H1 (cell line): ENCODE measurements around the gene KLK7. TPM values are rescaled to one million over a fixed set of nuclear protein-coding genes. Genes with fewer than 3 reads are reported as not detected.

Source experiments
- CTCF ChIA-PET: fragments of 300-600 bp; sonication (Branson Sonifier 250); formaldehyde crosslinking; loops from one replicate; lab custom pipeline; 2021; ENCODE audit not compliant: partially characterized antibody; lab: Charles Lee
- POLR2A ChIA-PET: fragments of 300-600 bp; sonication (Branson Sonifier 250); formaldehyde crosslinking; loops from one replicate; lab custom pipeline; 2021; ENCODE audit warnings: inconsistent platforms; ENCODE audit not compliant: partially characterized antibody; lab: Charles Lee
- DNase-seq, 2 experiments: peaks; one replicate each; pipeline versions ENCODE4 v3.0.0 to v3.0.0-alpha.2; 2010 to 2022; ENCODE audit warnings: low spot score in 2 of 2, low read depth in 1 of 2, mixed read lengths in 1 of 2
- FAIRE-seq: peaks from 2 replicates; lab custom pipeline; 2011; peaks lifted over from hg19 to GRCh38; lab: Jason Lieb, UNC
- H2AFZ ChIP-seq: 2 replicates; pipeline ENCODE4 v1.8.1; 2012; ENCODE audit warnings: low read length, inconsistent platforms
- H2AK5ac ChIP-seq: 2 replicates; pipeline ENCODE4 v1.6.1; 2013; ENCODE audit warnings: low read depth, low read length
- H2BK120ac ChIP-seq: replicated peaks from 2 replicates; pipeline ENCODE3; 2013; ENCODE audit warnings: low read depth, low read length, inconsistent platforms
- H2BK12ac ChIP-seq: 2 replicates; pipeline ENCODE4 v1.6.1; 2013; ENCODE audit warnings: low read depth, low read length
- H2BK15ac ChIP-seq: 2 replicates; pipeline ENCODE4 v1.6.1; 2013; ENCODE audit warnings: low read length
- H2BK20ac ChIP-seq: 2 replicates; pipeline ENCODE4 v1.6.1; 2013; ENCODE audit warnings: low read length
- H2BK5ac ChIP-seq: 2 replicates; pipeline ENCODE4 v1.6.1; 2013; ENCODE audit warnings: low read depth, low read length
- H3K14ac ChIP-seq: 2 replicates; pipeline ENCODE4 v1.6.1; 2013; ENCODE audit warnings: inconsistent platforms; ENCODE audit not compliant: insufficient read length
- H3K18ac ChIP-seq: 2 replicates; pipeline ENCODE4 v1.6.1; 2013; ENCODE audit warnings: low read length; ENCODE audit errors: extremely low read depth
- H3K23ac ChIP-seq: 2 replicates; pipeline ENCODE4 v1.6.1; 2013; ENCODE audit warnings: inconsistent platforms; ENCODE audit not compliant: insufficient read length
- H3K23me2 ChIP-seq: 2 replicates; pipeline ENCODE4 v1.6.1; 2013; ENCODE audit warnings: low read depth, low read length
- H3K27ac ChIP-seq: 2 replicates; pipeline ENCODE4 v1.6.1; 2011; ENCODE audit warnings: low read depth, low read length, inconsistent platforms
- H3K27me3 ChIP-seq, 4 experiments: replicated peaks in 1 of 4; 1 replicate in 1 of 4; 2 replicates in 3 of 4; pipeline versions ENCODE4 v1.6.1 to v1.8.1; 2011 to 2013; ENCODE audit warnings: low read length in 3 of 4, mild to moderate bottlenecking in 3 of 4, inconsistent platforms in 2 of 4, mixed read lengths in 2 of 4, moderate library complexity in 1 of 4; ENCODE audit not compliant: control insufficient read depth in 3 of 4, insufficient read depth in 3 of 4; ENCODE audit errors: extremely low read depth in 1 of 4
- H3K36me3 ChIP-seq, 4 experiments: 2 replicates each; pipeline versions ENCODE4 v1.6.1 to v1.8.1; 2011 to 2013; ENCODE audit warnings: mild to moderate bottlenecking in 4 of 4, low read length in 3 of 4, moderate library complexity in 2 of 4, control low read depth in 1 of 4, inconsistent platforms in 1 of 4; ENCODE audit not compliant: insufficient read depth in 4 of 4, control insufficient read depth in 2 of 4
- H3K4ac ChIP-seq: replicated peaks from 2 replicates; pipeline ENCODE3; 2013; ENCODE audit warnings: low read length, low read depth, mixed read lengths, inconsistent platforms; ENCODE audit not compliant: insufficient read length
- H3K4me1 ChIP-seq, 4 experiments: replicated peaks in 1 of 4; 1 replicate in 1 of 4; 2 replicates in 3 of 4; pipeline versions ENCODE4 v1.6.1 to v1.8.1; 2011 to 2013; ENCODE audit warnings: low read length in 3 of 4, inconsistent platforms in 2 of 4, mixed read lengths in 1 of 4; ENCODE audit not compliant: insufficient read depth in 4 of 4, control insufficient read depth in 3 of 4
- H3K4me2 ChIP-seq, 2 experiments: 2 replicates each; pipeline versions ENCODE4 v1.6.1 to v1.8.1; 2011 to 2013; ENCODE audit warnings: low read depth in 2 of 2, low read length in 2 of 2, control low read depth in 1 of 2, inconsistent platforms in 1 of 2, mild to moderate bottlenecking in 1 of 2; ENCODE audit not compliant: insufficient read depth in 1 of 2
- H3K4me3 ChIP-seq, 4 experiments: fragments of 200-600, 300-600 bp in 1 of 4; sonication (generic), shearing (Covaris generic), sonication (Bioruptor Twin) in 1 of 4; 2 replicates each; pipeline versions ENCODE4 v1.5.1 to v1.8.1; 2011 to 2016; ENCODE audit warnings: low read length in 4 of 4, low read depth in 3 of 4, control low read depth in 2 of 4, inconsistent platforms in 2 of 4, mild to moderate bottlenecking in 2 of 4, mixed read lengths in 1 of 4, moderate library complexity in 1 of 4; ENCODE audit not compliant: insufficient read depth in 2 of 4; ENCODE audit errors: extremely low read depth in 1 of 4
- H3K56ac ChIP-seq: replicated peaks from 2 replicates; pipeline ENCODE3; 2013; ENCODE audit warnings: low read depth, mild to moderate bottlenecking, mixed read lengths, low read length, inconsistent platforms; ENCODE audit not compliant: insufficient read length
- H3K79me1 ChIP-seq: 2 replicates; pipeline ENCODE4 v1.6.1; 2013; ENCODE audit warnings: low read depth, low read length, control low read depth
- H3K79me2 ChIP-seq, 2 experiments: 2 replicates each; pipeline versions ENCODE4 v1.6.1 to v1.8.1; 2012 to 2013; ENCODE audit warnings: low read length in 2 of 2, mild to moderate bottlenecking in 2 of 2, inconsistent platforms in 1 of 2; ENCODE audit not compliant: insufficient read depth in 2 of 2, control insufficient read depth in 1 of 2
- H3K9ac ChIP-seq, 4 experiments: replicated peaks in 1 of 4; 1 replicate in 1 of 4; 2 replicates in 3 of 4; pipeline versions ENCODE4 v1.6.1 to v1.8.1; 2011 to 2013; ENCODE audit warnings: low read depth in 3 of 4, low read length in 3 of 4, control low read depth in 2 of 4, mild to moderate bottlenecking in 2 of 4, moderate library complexity in 2 of 4, inconsistent platforms in 1 of 4; ENCODE audit errors: extremely low read depth in 1 of 4
- H3K9me3 ChIP-seq, 2 experiments: 2 replicates each; pipeline versions ENCODE4 v1.6.1 to v1.8.1; 2012 to 2013; ENCODE audit warnings: mild to moderate bottlenecking in 2 of 2, moderate library complexity in 2 of 2, control low read depth in 1 of 2, inconsistent platforms in 1 of 2, low read depth in 1 of 2, low read length in 1 of 2, mixed read lengths in 1 of 2; ENCODE audit not compliant: insufficient read depth in 2 of 2
- H4K20me1 ChIP-seq, 2 experiments: replicated peaks in 1 of 2; 2 replicates each; pipeline versions ENCODE3 to v1.8.1; 2011 to 2013; ENCODE audit warnings: inconsistent platforms in 2 of 2, low read length in 2 of 2, mild to moderate bottlenecking in 1 of 2; ENCODE audit not compliant: insufficient read depth in 2 of 2, control insufficient read depth in 1 of 2
- H4K5ac ChIP-seq: 2 replicates; pipeline ENCODE4 v1.6.1; 2013; ENCODE audit warnings: low read length, low read depth, mixed read lengths, inconsistent platforms; ENCODE audit not compliant: insufficient read length
- H4K8ac ChIP-seq: 2 replicates; pipeline ENCODE4 v1.8.0; 2013; ENCODE audit warnings: mild to moderate bottlenecking, moderate library complexity, low read length, inconsistent platforms; ENCODE audit not compliant: insufficient read depth; ENCODE audit errors: extremely low read depth
- H4K91ac ChIP-seq: replicated peaks from 2 replicates; pipeline ENCODE3; 2013; ENCODE audit warnings: low read length, mixed read lengths, inconsistent platforms; ENCODE audit not compliant: insufficient read length
- ATF3 ChIP-seq: IDR thresholded peaks from 2 replicates; pipeline ENCODE4 v1.6.1; 2011; ENCODE audit warnings: low read depth, mild to moderate bottlenecking, low read length; ENCODE audit not compliant: insufficient read depth
- RAD21 ChIP-seq, 2 experiments: IDR thresholded peaks in 1 of 2; conservative IDR thresholded peaks in 1 of 2; 2 replicates each; pipeline ENCODE4 v1.6.1; 2011; ENCODE audit warnings: low read depth in 2 of 2, low read length in 2 of 2, improper control_type of control experiment in 1 of 2, inconsistent platforms in 1 of 2, mild to moderate bottlenecking in 1 of 2, moderate library complexity in 1 of 2
- SIX5 ChIP-seq: IDR thresholded peaks from 2 replicates; pipeline ENCODE4 v1.6.1; 2011; ENCODE audit warnings: mild to moderate bottlenecking, low read depth, low read length
- SRF ChIP-seq: IDR thresholded peaks from 2 replicates; pipeline ENCODE4 v1.6.1; 2011; ENCODE audit warnings: mild to moderate bottlenecking, low read depth, low read length, moderate library complexity
- WGBS, 2 experiments: shearing (Covaris generic) in 1 of 2; methylation state at CpG; one replicate each; pipeline versions ENCODE4 v1.1.6 to v1.1.7; 2013 to 2015; ENCODE audit warnings: low lambda C conversion rate in 2 of 2, mixed read lengths in 2 of 2, inconsistent platforms in 1 of 2, low coverage in 1 of 2, missing lambda C conversion rate in 1 of 2; ENCODE audit not compliant: insufficient replicate concordance in 2 of 2, insufficient coverage in 1 of 2, insufficient read length in 1 of 2; ENCODE audit errors: extremely low coverage in 1 of 2, missing lambda C conversion rate in 1 of 2; 5-methylcytosine and 5-hydroxymethylcytosine counted together
- polyA plus RNA-seq, 7 experiments: library from polyadenylated mRNA; depleted of rRNA in 3 of 7; stranded (reverse) in 5 of 7; unstranded in 2 of 7; fragments of >200 nt in 5 of 7; fragments of 200-250 nt in 2 of 7; gene quantifications; 1 replicate in 5 of 7; 2 replicates in 1 of 7; 4 replicates in 1 of 7; pipeline versions ENCODE4 v1.2.1 to v1.2.3, GENCODE V29; 2011 to 2013; ENCODE audit warnings: missing spikeins in 2 of 7, mixed read lengths in 2 of 7
- total RNA-seq: library from RNA; stranded (reverse); fragmentation: NEBNext Ultra II Directional; extraction: Animal tissue kit (Norgen Biotek cat#: 25700); gene quantifications from 2 replicates; pipeline ENCODE4 v1.2.1, GENCODE V29; 2021

Gene KLK7
- total and polyA plus RNA-seq, 2 of the 8 experiments (the other 6 are each of a cell fraction or from before 2014, with no cell fraction given): 0.73 to 1.4 TPM

- no peaks in the 10 kb centered on the region for H4K20me1 ChIP-seq
- peaks cover 0 to 6% (median 1%) of the 10 kb centered on the region in 4 experiments; a peak in 3 of 7 replicates for H3K27me3 ChIP-seq
- H4K91ac ChIP-seq: no peak overlapping the region
- no peak overlapping the region for H3K27ac ChIP-seq
- POLR2A ChIA-PET: interaction anchor here (1.0 kb wide), 1 partner anchor 8 kb away, joined by 3 read pairs; no protein-coding TSS in a partner anchor
- no peak for FAIRE-seq
- H3K4me2 ChIP-seq: no peak overlapping the region
- no peaks in the 10 kb centered on the region for H3K9me3 ChIP-seq
- CTCF ChIA-PET: interaction anchor here (1.1 to 1.2 kb wide), 3 partner anchors 34 to 61 kb away, joined by 3 to 5 read pairs (median 3); no protein-coding TSS in a partner anchor
- no peak overlapping the region for H3K4ac ChIP-seq
- H3K36me3 ChIP-seq: peaks cover 0 to 1% (median 0%) of the 10 kb centered on the region in 4 experiments; a peak in 2 of 8 replicates
- no peak overlapping the region for H2BK20ac ChIP-seq
- H3K79me2 ChIP-seq: no peaks in the 10 kb centered on the region
- H2BK12ac ChIP-seq: no peak overlapping the region
- H3K23me2 ChIP-seq: peaks cover 2% of the 10 kb centered on the region; the same call in 1 of the 2 replicates
- no peak overlapping the region for H3K56ac ChIP-seq
- no peak overlapping the region for H3K23ac ChIP-seq
- no peak overlapping the region for H2AK5ac ChIP-seq
- no peak overlapping the region for H4K8ac ChIP-seq
- no peak overlapping the region for H3K9ac ChIP-seq
- 79% methylated on average over 2 of the region's 4 CpGs; no CpG with 5 or more reads in 1 of the 2 experiments for WGBS, 2 experiments
- no peak overlapping the region; the same call in 1 of the 2 replicates for H2BK5ac ChIP-seq
- H2BK120ac ChIP-seq: no peak overlapping the region
- no peak overlapping the region for H3K18ac ChIP-seq
- H3K4me3 ChIP-seq: no peak overlapping the region
- H3K4me1 ChIP-seq: peaks cover 0 to 23% (median 12%) of the 10 kb centered on the region in 4 experiments; a peak in 5 of 7 replicates
- H4K5ac ChIP-seq: no peak overlapping the region
- H3K14ac ChIP-seq: no peak overlapping the region
- H2BK15ac ChIP-seq: no peak overlapping the region
- no peaks in the 10 kb centered on the region for H3K79me1 ChIP-seq
- DNase-seq: no peak
- H2AFZ ChIP-seq: no peak overlapping the region
- TF ChIP-seq SRF: no peak
- no peak for TF ChIP-seq ATF3
- no peak for TF ChIP-seq SIX5
- no peak for TF ChIP-seq RAD21 (IDR thresholded peaks at IDR 0.05 in 1 of 2, conservative IDR thresholded peaks at IDR 0.05 in 1 of 2; ENCODE audit: low read depth in 2 of 2, low read length in 2 of 2)
- TF ChIP-seq, all 59 proteins: peak for 0
These were observed 1.5 kb downstream of the KLK7 start for GRCh38 chr19:50982186-50982585.
